ENCODE results near the gene DSCAML1.

DNA sequence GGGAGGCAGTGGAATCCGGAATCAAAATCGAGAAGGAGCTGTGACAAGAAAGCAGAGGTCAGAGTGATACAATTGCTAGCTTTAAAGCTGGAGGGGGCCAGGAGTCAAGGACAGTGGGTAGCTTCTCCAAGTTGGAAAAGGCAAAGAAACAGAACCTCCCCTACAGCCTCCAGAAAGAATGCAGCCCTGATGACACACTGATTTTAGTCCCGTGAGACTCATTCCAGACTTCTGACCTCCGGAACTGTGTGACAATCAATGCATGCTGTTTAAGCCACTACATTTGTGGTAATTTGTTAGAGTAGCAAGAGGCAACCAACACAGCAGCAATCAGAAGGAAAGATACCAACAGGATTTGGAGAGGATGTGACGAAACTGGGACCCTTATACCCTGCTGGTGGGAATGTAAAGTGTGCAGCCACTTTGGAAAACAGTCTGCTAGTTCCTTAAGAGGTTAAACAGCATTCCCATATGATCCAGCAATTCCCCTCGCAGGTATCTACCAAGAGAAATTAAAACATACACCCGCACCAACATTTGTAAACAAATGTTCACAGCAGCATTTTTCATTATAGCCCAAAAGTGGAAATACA is 66.7 kb downstream of the DSCAML1 start:
- TF ChIP-seq POLR2A (IDR thresholded peaks at IDR 0.05), result no peak
- TF ChIP-seq, protein P1, sequence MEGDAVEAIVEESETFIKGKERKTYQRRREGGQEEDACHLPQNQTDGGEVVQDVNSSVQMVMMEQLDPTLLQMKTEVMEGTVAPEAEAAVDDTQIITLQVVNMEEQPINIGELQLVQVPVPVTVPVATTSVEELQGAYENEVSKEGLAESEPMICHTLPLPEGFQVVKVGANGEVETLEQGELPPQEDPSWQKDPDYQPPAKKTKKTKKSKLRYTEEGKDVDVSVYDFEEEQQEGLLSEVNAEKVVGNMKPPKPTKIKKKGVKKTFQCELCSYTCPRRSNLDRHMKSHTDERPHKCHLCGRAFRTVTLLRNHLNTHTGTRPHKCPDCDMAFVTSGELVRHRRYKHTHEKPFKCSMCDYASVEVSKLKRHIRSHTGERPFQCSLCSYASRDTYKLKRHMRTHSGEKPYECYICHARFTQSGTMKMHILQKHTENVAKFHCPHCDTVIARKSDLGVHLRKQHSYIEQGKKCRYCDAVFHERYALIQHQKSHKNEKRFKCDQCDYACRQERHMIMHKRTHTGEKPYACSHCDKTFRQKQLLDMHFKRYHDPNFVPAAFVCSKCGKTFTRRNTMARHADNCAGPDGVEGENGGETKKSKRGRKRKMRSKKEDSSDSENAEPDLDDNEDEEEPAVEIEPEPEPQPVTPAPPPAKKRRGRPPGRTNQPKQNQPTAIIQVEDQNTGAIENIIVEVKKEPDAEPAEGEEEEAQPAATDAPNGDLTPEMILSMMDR (IDR thresholded peaks at IDR 0.05), result no peak

All from uterus (tissue), 2 donors.